ENCODE measurements around the gene DBH. TPM values are rescaled to one million over a fixed set of nuclear protein-coding genes. Genes with fewer than 3 reads are reported as not detected.

DBH gene
- total RNA-seq, 2 experiments from 2014 or later, result not detected

DNA sequence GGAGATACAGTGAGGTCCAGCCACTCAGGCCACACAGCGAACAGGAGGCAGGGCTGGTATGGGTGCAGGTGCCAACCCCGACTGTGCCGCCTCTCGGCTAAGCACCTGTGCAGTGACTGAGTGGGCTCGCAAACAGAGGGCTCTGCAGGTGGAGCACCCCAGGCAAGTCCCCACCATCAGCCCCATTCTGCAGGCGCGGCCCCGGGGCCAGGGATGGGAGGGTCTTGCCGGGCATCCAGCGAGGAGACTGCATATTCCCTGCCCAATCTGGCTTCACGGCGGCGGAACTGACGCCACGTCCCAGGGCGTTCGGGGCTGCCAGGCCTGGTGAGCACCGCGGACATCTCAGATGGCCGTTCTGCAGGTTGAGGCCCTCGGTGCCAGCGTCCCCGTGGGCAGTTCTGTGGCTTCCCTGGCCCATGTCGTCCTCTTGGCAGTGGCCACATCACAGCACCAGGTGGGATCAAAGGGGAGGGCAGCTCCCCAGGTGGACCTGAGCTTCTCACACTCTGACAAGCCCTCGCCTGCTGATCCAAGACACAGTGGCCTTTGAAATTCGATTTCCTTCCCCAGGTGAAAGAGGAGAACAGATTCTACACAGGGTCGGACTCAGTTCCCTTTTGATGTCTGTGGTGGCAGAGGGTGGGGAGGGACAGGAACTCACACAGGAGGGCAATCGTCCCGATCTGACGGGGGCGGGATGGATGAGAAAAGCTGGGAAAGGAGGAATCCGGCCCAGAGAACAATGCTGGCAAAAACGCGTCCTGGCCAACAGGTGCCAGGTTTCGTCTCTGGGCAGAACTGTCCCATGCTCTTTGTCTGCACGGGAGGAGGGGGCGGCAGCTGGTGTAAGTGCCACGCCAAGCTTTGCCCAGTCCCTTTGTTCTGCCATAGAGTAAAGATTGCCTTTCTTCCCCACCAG is 18.8 kb downstream of the DBH start:
- H3K79me2 ChIP-seq (ENCODE audit: insufficient read depth, low read depth, low read length), result no peaks in the 10 kb centered on the region
- H4K20me1 ChIP-seq (ENCODE audit: insufficient read depth, low read length), result no peaks in the 10 kb centered on the region
- DNase-seq (ENCODE audit: low spot score), result no peak
- TF ChIP-seq, protein P1, sequence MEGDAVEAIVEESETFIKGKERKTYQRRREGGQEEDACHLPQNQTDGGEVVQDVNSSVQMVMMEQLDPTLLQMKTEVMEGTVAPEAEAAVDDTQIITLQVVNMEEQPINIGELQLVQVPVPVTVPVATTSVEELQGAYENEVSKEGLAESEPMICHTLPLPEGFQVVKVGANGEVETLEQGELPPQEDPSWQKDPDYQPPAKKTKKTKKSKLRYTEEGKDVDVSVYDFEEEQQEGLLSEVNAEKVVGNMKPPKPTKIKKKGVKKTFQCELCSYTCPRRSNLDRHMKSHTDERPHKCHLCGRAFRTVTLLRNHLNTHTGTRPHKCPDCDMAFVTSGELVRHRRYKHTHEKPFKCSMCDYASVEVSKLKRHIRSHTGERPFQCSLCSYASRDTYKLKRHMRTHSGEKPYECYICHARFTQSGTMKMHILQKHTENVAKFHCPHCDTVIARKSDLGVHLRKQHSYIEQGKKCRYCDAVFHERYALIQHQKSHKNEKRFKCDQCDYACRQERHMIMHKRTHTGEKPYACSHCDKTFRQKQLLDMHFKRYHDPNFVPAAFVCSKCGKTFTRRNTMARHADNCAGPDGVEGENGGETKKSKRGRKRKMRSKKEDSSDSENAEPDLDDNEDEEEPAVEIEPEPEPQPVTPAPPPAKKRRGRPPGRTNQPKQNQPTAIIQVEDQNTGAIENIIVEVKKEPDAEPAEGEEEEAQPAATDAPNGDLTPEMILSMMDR (conservative IDR thresholded peaks at IDR 0.05; ENCODE audit: low read length), result no peak
- TF ChIP-seq EZH2phosphoT487 (IDR thresholded peaks at IDR 0.05; ENCODE audit: borderline replicate concordance, low read depth, low read length), result no peak
- no peak overlapping the region for H3K27ac ChIP-seq (ENCODE audit: low read depth, low read length, poor library complexity, severe bottlenecking)
- no peak overlapping the region for H2AFZ ChIP-seq (ENCODE audit: low read length)
- ChIA-PET POLR2A (no interaction called here), CTCF (ENCODE audit: unreplicated experiment) (no interaction called here)
- H3K36me3 ChIP-seq (ENCODE audit: insufficient read depth, low read length), result no peaks in the 10 kb centered on the region
- no peaks in the 10 kb centered on the region for H3K9me3 ChIP-seq (ENCODE audit: low read length)
- intact Hi-C loops (cut with micrococcal nuclease; ENCODE audit: unreplicated experiment), result loop anchor here (5.0 kb wide), 1 partner anchor 62 kb away; no protein-coding TSS in a partner anchor
- BruUV-seq (replicated peaks), result no TSS peak
- H3K4me2 ChIP-seq (ENCODE audit: low read length), result no peak overlapping the region
- no peak overlapping the region for H3K4me3 ChIP-seq (ENCODE audit: low read depth, low read length, poor library complexity, severe bottlenecking)
- no peaks in the 10 kb centered on the region for H3K9me2 ChIP-seq (ENCODE audit: insufficient read depth, low read length)
- peaks cover 7% of the 10 kb centered on the region for H3K4me1 ChIP-seq (ENCODE audit: insufficient read depth, low read length, poor library complexity, severe bottlenecking)

DNA sequence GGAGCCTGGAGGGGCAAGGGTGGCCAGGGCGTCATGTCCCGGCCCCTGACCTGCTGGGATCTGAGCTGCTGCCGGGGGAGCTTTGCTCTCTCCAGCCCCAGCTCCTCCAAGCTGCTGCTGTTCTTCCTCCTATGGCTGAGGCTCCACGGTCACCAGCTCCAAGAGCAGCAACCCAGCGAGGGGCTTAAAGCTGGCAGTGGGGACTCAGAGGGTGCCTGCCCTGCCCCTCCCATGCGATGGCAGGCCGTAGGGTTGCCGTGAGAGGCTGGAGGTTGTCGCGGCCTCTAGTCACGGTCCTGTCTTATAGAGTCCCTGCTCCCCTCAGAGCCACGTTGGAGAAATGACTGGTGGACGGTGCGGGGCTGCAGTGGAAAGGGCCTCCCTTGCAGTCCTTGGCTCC is 19.5 kb downstream of the DBH start:
- TF ChIP-seq EZH2phosphoT487 (IDR thresholded peaks at IDR 0.05; ENCODE audit: borderline replicate concordance, low read depth, low read length), result no peak
- TF ChIP-seq, protein P1 (conservative IDR thresholded peaks at IDR 0.05; ENCODE audit: low read length), result no peak
- DNase-seq (ENCODE audit: low spot score), result no peak
- intact Hi-C loops (cut with micrococcal nuclease; ENCODE audit: unreplicated experiment), result loop anchor here (5.0 kb wide), 1 partner anchor 62 kb away; no protein-coding TSS in a partner anchor
- Histone ChIP-seq H3K27ac (ENCODE audit: low read depth, low read length, poor library complexity, severe bottlenecking) (no peak overlapping the region), H4K20me1 (ENCODE audit: insufficient read depth, low read length) (no peaks in the 10 kb centered on the region), H2AFZ (ENCODE audit: low read length) (no peak overlapping the region), H3K9me2 (ENCODE audit: insufficient read depth, low read length) (no peaks in the 10 kb centered on the region), H3K4me2 (ENCODE audit: low read length) (no peak overlapping the region), H3K4me1 (ENCODE audit: insufficient read depth, low read length, poor library complexity, severe bottlenecking) (peaks cover 7% of the 10 kb centered on the region), H3K9me3 (ENCODE audit: low read length) (no peaks in the 10 kb centered on the region), H3K79me2 (ENCODE audit: insufficient read depth, low read depth, low read length) (no peaks in the 10 kb centered on the region), H3K36me3 (ENCODE audit: insufficient read depth, low read length) (no peaks in the 10 kb centered on the region), H3K4me3 (ENCODE audit: low read depth, low read length, poor library complexity, severe bottlenecking) (no peak overlapping the region)
- ChIA-PET CTCF (ENCODE audit: unreplicated experiment) (interaction anchor here (0.6 kb wide), 1 partner anchor 39 kb away, joined by 3 read pairs; no protein-coding TSS in a partner anchor), POLR2A (no interaction called here)
- BruUV-seq (replicated peaks), result no TSS peak
